Cerebellar nuclear complex (tissue), 1 donor: ENCODE measurements around the gene TSHZ2.
"Not testable (repeated sequence)": the region's sequence is repeated elsewhere in the genome, so short reads cannot be mapped to it uniquely, and the experiment has no call there.

Experiments
- DNase-seq, 2 experiments: peaks; one replicate each; lab custom pipeline; 2025; lab: John Stamatoyannopoulos, UW

The TSHZ2 gene

GRCh38 chr20:53453076-53453475, 480.9 kb downstream of the TSHZ2 start:
- no peak for DNase-seq

GRCh38 chr20:53454675-53455276, 482.6 kb downstream of the TSHZ2 start:
- DNase-seq: no peak

GRCh38 chr20:53463101-53463972, 491.2 kb downstream of the TSHZ2 start:
- DNase-seq: no peak

- no peak for DNase-seq
Measured at GRCh38 chr20:53466279-53466678, 494.1 kb downstream of the TSHZ2 start.

- DNase-seq: no peak
Measured at GRCh38 chr20:53468587-53468986, 496.4 kb downstream of the TSHZ2 start.

- DNase-seq: not testable (repeated sequence)
Measured at GRCh38 chr20:53472859-53473258, 500.7 kb downstream of the TSHZ2 start.

- no peak for DNase-seq
Measured at GRCh38 chr20:53480913-53481312, 508.8 kb downstream of the TSHZ2 start.

GRCh38 chr20:53487461-53488200, 515.5 kb downstream of the TSHZ2 start:
- no peak for DNase-seq

- DNase-seq: no peak
Measured at GRCh38 chr20:53488775-53489272, 516.7 kb downstream of the TSHZ2 start.

- DNase-seq: no peak
Measured at GRCh38 chr20:53489528-53489927, 517.4 kb downstream of the TSHZ2 start.

- DNase-seq: no peak
Measured at GRCh38 chr20:53490620-53491019, 518.5 kb downstream of the TSHZ2 start.

- no peak for DNase-seq
Measured at GRCh38 chr20:53491462-53491861, 519.3 kb downstream of the TSHZ2 start.

GRCh38 chr20:53492212-53492611, 520.1 kb downstream of the TSHZ2 start:
- DNase-seq: no peak

- no peak for DNase-seq
Measured at GRCh38 chr20:53493311-53493857, 521.2 kb downstream of the TSHZ2 start.

- DNase-seq: no peak
Measured at GRCh38 chr20:53494753-53495152, 522.6 kb downstream of the TSHZ2 start.

- no peak for DNase-seq
Measured at GRCh38 chr20:53495398-53496092, 523.4 kb downstream of the TSHZ2 start.

GRCh38 chr20:53497246-53497645, 525.1 kb downstream of the TSHZ2 start:
- DNase-seq: no peak

GRCh38 chr20:53498341-53498740, 526.2 kb downstream of the TSHZ2 start:
- DNase-seq: no peak

- no peak for DNase-seq
Measured at GRCh38 chr20:53500651-53501050, 528.5 kb downstream of the TSHZ2 start.

GRCh38 chr20:53502820-53503219, 530.7 kb downstream of the TSHZ2 start:
- DNase-seq: no peak

GRCh38 chr20:53503517-53503919, 531.4 kb downstream of the TSHZ2 start:
- no peak for DNase-seq

- not testable (repeated sequence) for DNase-seq
Measured at GRCh38 chr20:53504106-53504505, 531.9 kb downstream of the TSHZ2 start.
